Activated naive CD4-positive, alpha-beta T cell treated with anti-CD3 and anti-CD28 coated beads, Interleukin-2, amount 50 U/mL, for 24 hours (primary cell): ENCODE results near the gene PTGES3L.
A peak's percentile ranks its signal among the peaks of the same experiment; 100 is the strongest.

Experiments
- H3K27ac Mint-ChIP-seq: one replicate; pipeline ENCODE4 v1.8.0; 2021; ENCODE audit warnings: mild to moderate bottlenecking, mixed read lengths
- H3K27me3 Mint-ChIP-seq: one replicate; pipeline ENCODE4 v1.8.0; 2021; ENCODE audit warnings: mixed read lengths
- H3K36me3 Mint-ChIP-seq: one replicate; pipeline ENCODE4 v1.8.0; 2021; ENCODE audit warnings: mixed read lengths
- H3K4me1 Mint-ChIP-seq: one replicate; pipeline ENCODE4 v1.8.0; 2021; ENCODE audit warnings: mixed read lengths
- H3K4me3 Mint-ChIP-seq: one replicate; pipeline ENCODE4 v1.8.0; 2021; ENCODE audit warnings: mild to moderate bottlenecking, mixed read lengths
- H3K9me3 Mint-ChIP-seq: one replicate; pipeline ENCODE4 v1.8.0; 2021; ENCODE audit warnings: mixed read lengths

PTGES3L gene

GRCh38 chr17:42979511-42980273 lies at the start of gene PTGES3L:
PTGES3L (minus strand) TSS chr17:42980080; CDS start chr17:42980053, 27 bp downstream.
- H3K27me3 Mint-ChIP-seq, result no peaks in the 10 kb centered on the region
- H3K4me1 Mint-ChIP-seq, result peaks cover 34% of the 10 kb centered on the region
- H3K9me3 Mint-ChIP-seq, result no peaks in the 10 kb centered on the region
- H3K36me3 Mint-ChIP-seq, result peaks cover 6% of the 10 kb centered on the region
- peak within 1 kb of the TSS; percentile 99 for H3K27ac Mint-ChIP-seq
- H3K4me3 Mint-ChIP-seq, result peak within 1 kb of the TSS; percentile 99

- no peaks in the 10 kb centered on the region for H3K27me3 Mint-ChIP-seq
- H3K36me3 Mint-ChIP-seq, result no peaks in the 10 kb centered on the region
- H3K9me3 Mint-ChIP-seq, result no peaks in the 10 kb centered on the region
- peaks cover 9% of the 10 kb centered on the region for H3K4me1 Mint-ChIP-seq
- H3K27ac Mint-ChIP-seq, result no peak overlapping the region
- no peak overlapping the region for H3K4me3 Mint-ChIP-seq
These were observed 48.5 kb upstream of the PTGES3L start for GRCh38 chr17:43028221-43028861.

GRCh38 chr17:43027091-43028032 lies 47.5 kb upstream of the PTGES3L start:
- H3K36me3 Mint-ChIP-seq, result no peaks in the 10 kb centered on the region
- peaks cover 9% of the 10 kb centered on the region for H3K4me1 Mint-ChIP-seq
- no peaks in the 10 kb centered on the region for H3K9me3 Mint-ChIP-seq
- H3K4me3 Mint-ChIP-seq, result no peak overlapping the region
- H3K27ac Mint-ChIP-seq, result no peak overlapping the region
- H3K27me3 Mint-ChIP-seq, result no peaks in the 10 kb centered on the region

GRCh38 chr17:43026595-43026994 lies 46.7 kb upstream of the PTGES3L start:
- Mint-ChIP-seq H3K36me3 (no peaks in the 10 kb centered on the region), H3K27me3 (no peaks in the 10 kb centered on the region), H3K27ac (no peak overlapping the region), H3K4me3 (no peak overlapping the region), H3K4me1 (peaks cover 9% of the 10 kb centered on the region), H3K9me3 (no peaks in the 10 kb centered on the region)

- H3K27me3 Mint-ChIP-seq, result no peaks in the 10 kb centered on the region
- H3K36me3 Mint-ChIP-seq, result no peaks in the 10 kb centered on the region
- peaks cover 13% of the 10 kb centered on the region for H3K4me1 Mint-ChIP-seq
- H3K4me3 Mint-ChIP-seq, result peak overlapping the region; percentile 82
- H3K9me3 Mint-ChIP-seq, result no peaks in the 10 kb centered on the region
- no peak overlapping the region for H3K27ac Mint-ChIP-seq
These were observed 46.1 kb upstream of the PTGES3L start for GRCh38 chr17:43025766-43026537.

- peaks cover 18% of the 10 kb centered on the region for H3K4me1 Mint-ChIP-seq
These were observed 45.4 kb upstream of the PTGES3L start for GRCh38 chr17:43025290-43025657.

GRCh38 chr17:43024407-43025289 lies 44.8 kb upstream of the PTGES3L start, which contains the start of gene RND2:
RND2 (plus strand) TSS chr17:43025231; CDS start chr17:43025348, 117 bp downstream.
- H3K27me3 Mint-ChIP-seq, result no peaks in the 10 kb centered on the region
- H3K4me1 Mint-ChIP-seq, result peaks cover 25% of the 10 kb centered on the region
- no peaks in the 10 kb centered on the region for H3K9me3 Mint-ChIP-seq
- H3K36me3 Mint-ChIP-seq, result no peaks in the 10 kb centered on the region
- peak within 1 kb of the TSS; percentile 95 for H3K4me3 Mint-ChIP-seq
- peak within 1 kb of the TSS; percentile 88 for H3K27ac Mint-ChIP-seq

More at GRCh38 chr17:43025290-43025657, 45.4 kb upstream of the PTGES3L start:
- Mint-ChIP-seq H3K27me3 (no peaks in the 10 kb centered on the region), H3K27ac (no peak overlapping the region), H3K4me3 (peak overlapping the region; percentile 82), H3K9me3 (no peaks in the 10 kb centered on the region), H3K36me3 (no peaks in the 10 kb centered on the region)

GRCh38 chr17:43021741-43022512 lies 42.0 kb upstream of the PTGES3L start, which contains the start of gene VAT1:
VAT1 (minus strand) TSS chr17:43022385; CDS start chr17:43022322, 63 bp downstream.
- H3K27ac Mint-ChIP-seq, result no peak within 1 kb of the TSS
- H3K36me3 Mint-ChIP-seq, result no peaks in the 10 kb centered on the region
- H3K27me3 Mint-ChIP-seq, result no peaks in the 10 kb centered on the region
- peak within 1 kb of the TSS; percentile 86 for H3K4me3 Mint-ChIP-seq
- H3K9me3 Mint-ChIP-seq, result no peaks in the 10 kb centered on the region
- peaks cover 36% of the 10 kb centered on the region for H3K4me1 Mint-ChIP-seq

GRCh38 chr17:43020789-43021740 lies 41.2 kb upstream of the PTGES3L start:
- no peaks in the 10 kb centered on the region for H3K36me3 Mint-ChIP-seq
- no peak overlapping the region for H3K27ac Mint-ChIP-seq
- peak overlapping the region; percentile 86 for H3K4me3 Mint-ChIP-seq
- peaks cover 36% of the 10 kb centered on the region for H3K4me1 Mint-ChIP-seq
- H3K9me3 Mint-ChIP-seq, result no peaks in the 10 kb centered on the region
- no peaks in the 10 kb centered on the region for H3K27me3 Mint-ChIP-seq

- Mint-ChIP-seq H3K27me3 (no peaks in the 10 kb centered on the region), H3K4me3 (peak overlapping the region; percentile 86), H3K27ac (no peak overlapping the region)
These were observed 40.2 kb upstream of the PTGES3L start for GRCh38 chr17:43020030-43020621.

GRCh38 chr17:43019418-43019817 lies 39.5 kb upstream of the PTGES3L start:
- H3K27ac Mint-ChIP-seq, result no peak overlapping the region
- peaks cover 31% of the 10 kb centered on the region for H3K4me1 Mint-ChIP-seq
- H3K4me3 Mint-ChIP-seq, result no peak overlapping the region
- H3K36me3 Mint-ChIP-seq, result peaks cover 2% of the 10 kb centered on the region
- H3K9me3 Mint-ChIP-seq, result no peaks in the 10 kb centered on the region
- no peaks in the 10 kb centered on the region for H3K27me3 Mint-ChIP-seq

More at GRCh38 chr17:43020030-43020621, 40.2 kb upstream of the PTGES3L start:
- Mint-ChIP-seq H3K9me3 (no peaks in the 10 kb centered on the region), H3K36me3 (peaks cover 2% of the 10 kb centered on the region), H3K4me1 (peaks cover 36% of the 10 kb centered on the region)

GRCh38 chr17:43018932-43019331 lies 39.1 kb upstream of the PTGES3L start:
- Mint-ChIP-seq H3K4me1 (peaks cover 27% of the 10 kb centered on the region), H3K9me3 (no peaks in the 10 kb centered on the region), H3K27me3 (no peaks in the 10 kb centered on the region), H3K27ac (peak overlapping the region; percentile 24), H3K4me3 (no peak overlapping the region), H3K36me3 (peaks cover 2% of the 10 kb centered on the region)
